GM18499 (cell line): ENCODE results near the gene DMRTC2.

Experiments
- ATAC-seq: cut with Tn5 transposase; IDR thresholded peaks from one replicate; pipeline ENCODE4 v1.9.1; 2021; ENCODE audit warnings: moderate number of reproducible peaks; ENCODE audit not compliant: insufficient read depth, unreplicated experiment

DMRTC2 gene

DNA sequence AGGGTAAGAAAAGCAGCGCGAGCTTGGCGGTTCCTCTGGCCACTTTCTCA is at the start of gene DMRTC2:
TSS of gene DMRTC2 (plus strand) at position 42 of the 50 bp plus-strand sequence. CDS start 2,387 bp downstream, outside the sequence.
- ATAC-seq: no peak

DNA sequence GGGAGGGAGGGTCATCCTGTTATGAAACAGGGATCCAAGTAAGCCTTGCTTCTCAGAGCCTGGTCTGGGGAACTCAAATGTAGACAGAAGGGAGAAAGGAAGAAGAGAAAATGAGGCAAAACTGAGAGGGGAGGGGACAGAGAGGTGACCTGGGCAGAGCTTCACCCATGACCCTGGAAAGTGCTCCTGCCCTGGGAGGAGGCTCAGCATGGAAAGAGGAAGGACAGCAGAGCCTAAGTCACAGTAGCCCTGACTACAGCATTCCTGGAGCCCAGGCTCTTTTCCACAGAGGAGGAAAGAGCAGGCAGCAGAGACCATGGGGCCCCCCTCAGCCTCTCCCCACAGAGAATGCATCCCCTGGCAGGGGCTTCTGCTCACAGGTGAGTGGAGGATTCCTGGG is 48.5 kb upstream of the DMRTC2 start, which contains the start of gene CEACAM3:
TSS of gene CEACAM3 (plus strand) at position 226 of the 400 bp plus-strand sequence. CDS start at position 317, 91 bp downstream.
- ATAC-seq: no peak

DNA sequence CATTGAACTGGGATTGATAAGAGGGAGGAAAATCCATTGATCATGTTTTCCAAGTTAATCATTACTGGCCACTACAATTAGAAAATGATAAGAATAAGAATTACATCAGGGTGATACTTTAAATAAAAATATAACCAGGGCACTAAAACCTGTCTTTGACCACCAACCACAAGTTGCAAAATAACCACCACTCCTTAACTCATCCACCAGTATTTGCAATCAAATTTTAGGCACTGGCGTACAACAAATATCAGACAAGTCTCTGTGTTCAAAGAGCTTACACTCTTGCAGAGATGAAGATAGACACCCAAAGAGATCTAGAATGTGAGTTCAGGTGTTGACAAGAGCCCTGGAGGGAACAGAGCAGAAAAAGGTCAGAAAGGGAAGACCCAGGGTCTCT is 47.9 kb upstream of the DMRTC2 start:
- no peak for ATAC-seq

DNA sequence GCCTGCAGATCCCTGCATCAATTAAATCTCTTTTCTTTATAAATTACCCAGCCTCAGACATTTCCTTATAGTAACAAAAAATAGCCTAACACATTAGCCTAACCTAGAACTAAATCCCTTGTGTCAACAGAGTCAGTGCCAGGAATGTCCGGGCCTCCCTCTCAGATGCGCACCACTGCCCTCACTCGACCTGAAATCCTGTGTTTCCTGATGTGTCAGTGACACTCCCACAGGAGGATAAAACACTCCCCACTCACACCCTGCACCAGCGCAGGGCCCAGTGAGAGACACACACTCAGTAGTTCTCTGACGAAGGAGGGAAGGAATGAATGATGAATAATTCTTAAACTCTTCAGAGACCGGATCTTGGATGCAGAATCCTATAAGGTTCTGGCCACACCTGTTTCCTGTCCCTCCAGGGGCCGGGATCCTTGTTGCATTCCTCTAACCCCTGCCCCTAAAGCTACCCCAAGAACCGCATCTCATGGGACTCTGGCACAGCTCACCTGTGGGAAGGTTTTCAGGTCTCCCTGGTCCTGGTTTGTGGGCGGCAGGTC is 45.3 kb upstream of the DMRTC2 start:
- ATAC-seq: no peak

DNA sequence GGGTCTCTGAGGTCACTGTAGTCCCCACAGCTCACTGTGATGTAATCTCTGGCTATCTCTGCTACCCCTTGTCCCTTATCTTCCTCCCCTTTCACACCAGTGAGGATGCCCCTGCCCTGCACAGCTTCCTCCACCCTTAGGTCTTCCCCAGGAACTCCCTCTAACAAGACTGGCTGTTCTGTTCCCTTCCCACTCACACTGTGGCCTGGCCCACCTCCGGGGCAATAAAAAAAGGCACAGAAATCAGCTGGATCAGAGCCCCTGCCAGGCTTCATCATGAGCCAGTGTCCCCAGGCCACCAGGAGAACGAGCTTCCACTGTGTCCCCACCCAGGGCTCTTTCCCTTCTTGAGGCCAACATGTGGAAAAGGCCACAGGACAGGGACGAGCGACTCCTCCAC is 43.8 kb upstream of the DMRTC2 start:
- ATAC-seq: no peak

DNA sequence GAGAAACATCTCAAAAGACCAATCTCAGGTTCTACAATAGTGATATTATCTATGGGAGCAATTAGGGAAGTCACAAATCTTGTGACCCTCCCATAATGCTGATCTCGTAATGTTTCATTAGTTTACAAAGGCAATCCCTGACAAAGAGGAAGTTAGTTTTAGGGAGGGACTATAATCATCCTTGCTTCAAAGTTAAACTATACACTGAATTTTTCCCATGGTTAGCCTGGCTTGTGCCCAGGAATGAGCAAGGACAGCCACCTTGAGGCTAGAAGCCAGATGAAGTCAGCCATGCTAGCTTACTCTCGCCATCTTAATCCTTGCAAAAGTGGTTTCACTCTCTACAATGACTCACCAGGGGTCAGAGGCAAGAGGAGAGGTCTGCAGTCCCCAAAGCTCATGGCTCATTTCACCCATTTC is 43.0 kb upstream of the DMRTC2 start:
- ATAC-seq: no peak

DNA sequence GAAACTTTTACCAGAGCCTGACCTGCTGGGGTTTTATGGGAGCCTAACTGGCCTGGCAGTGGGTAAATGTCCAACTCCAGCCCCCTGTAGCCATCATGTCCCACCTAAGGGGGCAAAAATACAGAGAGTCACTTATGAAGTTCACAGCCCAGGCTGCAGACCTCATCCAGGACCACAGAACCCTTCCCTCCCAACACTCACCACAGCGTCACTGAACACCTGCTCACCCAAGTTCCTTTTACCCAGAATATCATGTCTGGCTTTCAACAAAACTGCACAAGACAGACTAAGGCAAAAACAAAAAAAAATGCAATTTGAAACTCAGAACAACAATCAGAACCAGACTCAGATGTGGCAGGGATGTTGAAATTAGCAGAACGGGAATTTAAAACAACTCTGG is 42.1 kb upstream of the DMRTC2 start:
- ATAC-seq: no peak

DNA sequence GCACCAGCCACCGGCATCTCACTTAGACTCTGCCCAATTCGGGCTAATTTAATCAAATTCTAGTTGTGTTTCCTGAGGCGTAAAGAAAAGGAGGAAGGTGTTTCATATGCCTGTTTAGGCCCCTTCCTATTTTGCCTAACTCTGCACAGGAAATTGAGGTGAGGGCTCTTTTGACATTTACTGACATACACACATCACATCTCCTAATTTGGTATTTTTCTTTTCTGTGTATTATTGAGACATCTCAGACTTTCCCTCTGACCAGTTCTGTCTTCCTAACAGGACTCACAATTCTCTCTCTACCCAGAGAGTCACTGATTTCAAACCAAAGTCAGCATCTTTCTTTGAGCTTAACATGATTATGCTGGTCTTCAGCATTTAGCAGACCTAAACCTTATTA is 40.5 kb upstream of the DMRTC2 start:
- ATAC-seq: no peak

DNA sequence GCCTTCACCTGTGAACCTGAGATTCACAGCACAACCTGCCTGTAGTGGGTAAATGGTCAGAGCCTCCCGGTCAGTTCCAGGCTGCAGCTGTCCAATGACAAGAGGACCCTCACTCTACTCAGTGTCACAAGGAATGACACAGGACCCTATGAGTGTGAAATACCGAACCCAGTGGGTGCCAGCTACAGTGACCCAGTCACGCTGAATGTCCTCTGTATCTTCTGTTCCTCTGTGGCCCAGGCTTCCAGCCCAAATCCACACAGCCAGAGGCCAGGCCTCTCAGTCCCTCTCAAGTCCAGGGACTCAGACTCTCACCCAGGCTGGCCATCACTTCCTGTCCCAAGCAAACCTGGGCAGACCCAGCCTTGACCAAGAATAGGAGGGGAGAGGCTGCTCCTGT is 37.7 kb upstream of the DMRTC2 start:
- ATAC-seq: no peak

DNA sequence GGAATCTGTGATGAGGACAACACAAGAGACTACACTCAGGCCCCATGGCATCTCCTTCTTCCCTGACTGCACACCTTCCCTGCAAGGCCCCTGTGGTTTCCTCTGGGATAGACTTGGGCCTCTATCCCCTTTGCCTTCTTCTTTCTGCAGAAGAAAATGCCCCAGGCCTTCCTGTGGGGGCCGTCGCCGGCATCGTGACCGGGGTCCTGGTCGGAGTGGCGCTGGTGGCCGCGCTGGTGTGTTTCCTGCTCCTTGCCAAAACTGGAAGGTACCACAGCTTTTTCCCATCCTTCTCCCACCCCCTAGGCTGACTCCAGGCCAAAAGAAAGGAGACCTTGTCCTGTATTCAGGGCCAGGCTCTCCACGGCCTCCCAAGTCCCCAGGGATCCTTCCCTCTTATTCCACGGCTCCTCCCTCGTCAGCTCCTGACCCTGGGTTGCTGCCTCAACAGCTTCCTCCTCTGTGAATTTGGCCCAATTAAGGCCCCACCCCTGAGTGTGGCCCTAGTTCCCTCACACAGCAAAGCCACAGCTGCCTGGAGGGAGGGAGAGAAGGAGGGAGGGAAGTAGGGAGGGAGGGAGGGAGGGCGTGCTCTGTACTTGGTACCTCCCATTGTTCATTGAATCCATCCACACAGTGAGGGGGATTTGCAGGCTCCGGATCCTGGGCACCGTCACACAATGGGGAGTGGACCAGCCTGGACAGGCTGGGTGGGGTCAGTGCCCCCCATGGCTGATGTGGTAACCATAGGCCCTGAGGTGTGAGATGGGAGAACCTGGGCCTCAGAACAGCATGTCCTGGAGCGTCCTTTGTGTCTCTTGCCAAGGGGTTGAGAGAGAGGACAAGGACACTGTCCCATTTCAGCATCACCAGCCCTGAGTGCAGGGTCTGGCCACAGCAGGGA is 35.9 kb upstream of the DMRTC2 start:
- ATAC-seq: no peak

DNA sequence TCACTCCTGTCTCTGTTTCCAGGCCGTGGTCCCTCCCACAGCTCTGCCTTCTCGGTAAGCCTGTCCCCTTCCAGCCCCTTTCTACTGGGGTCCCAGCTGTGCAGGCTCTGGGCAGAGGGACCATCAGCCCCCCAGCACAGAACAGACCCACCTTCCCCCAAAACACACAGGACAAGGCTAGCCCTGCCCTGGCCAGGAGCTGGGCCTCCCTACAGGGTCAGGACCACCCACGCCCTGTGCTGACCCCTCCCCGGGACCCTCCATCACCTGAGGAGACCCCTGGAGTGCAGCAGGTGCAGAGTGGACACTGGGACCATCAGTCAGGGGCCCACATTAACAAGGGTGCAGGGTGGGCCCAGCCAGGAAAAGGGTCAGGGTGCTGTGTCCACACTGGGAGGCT is 34.5 kb upstream of the DMRTC2 start:
- no peak for ATAC-seq

DNA sequence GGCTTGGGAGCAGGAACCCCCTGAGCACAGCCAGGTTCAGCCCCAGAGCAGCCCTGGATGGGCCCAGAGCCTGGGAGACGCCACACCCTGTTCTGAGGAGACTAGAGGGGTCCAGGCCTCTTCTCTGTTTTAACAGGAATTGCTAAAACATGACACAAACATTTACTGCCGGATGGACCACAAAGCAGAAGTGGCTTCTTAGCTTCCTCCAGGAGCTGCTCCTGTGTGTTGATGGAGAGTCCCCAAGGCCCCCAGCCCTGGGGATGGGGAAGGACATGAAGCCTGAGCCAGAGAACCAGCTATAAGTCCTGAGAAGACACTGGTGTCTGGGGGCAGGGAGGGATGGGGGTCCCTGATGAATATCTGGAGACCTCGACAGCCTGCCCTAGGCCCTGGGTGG is 33.8 kb upstream of the DMRTC2 start:
- ATAC-seq: no peak

DNA sequence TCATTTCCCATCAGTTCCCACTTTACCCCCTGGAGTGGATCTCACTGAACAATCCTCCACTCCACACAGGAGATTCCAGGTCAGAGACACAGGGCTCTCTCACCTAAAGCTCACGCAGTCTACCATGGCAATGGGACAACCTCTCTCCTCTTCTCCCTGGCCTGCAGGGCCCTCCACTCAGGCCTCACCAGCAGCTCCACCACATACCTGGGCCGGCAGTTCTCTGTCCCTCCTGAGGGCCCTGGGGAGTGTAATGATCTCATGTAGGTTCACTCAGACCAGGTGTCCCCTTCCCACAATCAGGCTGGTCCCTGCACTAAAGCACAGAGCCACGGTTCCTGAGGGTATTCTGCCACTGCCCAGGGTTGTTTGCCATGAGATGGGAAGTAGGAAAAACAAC is 32.9 kb upstream of the DMRTC2 start:
- ATAC-seq: no peak

DNA sequence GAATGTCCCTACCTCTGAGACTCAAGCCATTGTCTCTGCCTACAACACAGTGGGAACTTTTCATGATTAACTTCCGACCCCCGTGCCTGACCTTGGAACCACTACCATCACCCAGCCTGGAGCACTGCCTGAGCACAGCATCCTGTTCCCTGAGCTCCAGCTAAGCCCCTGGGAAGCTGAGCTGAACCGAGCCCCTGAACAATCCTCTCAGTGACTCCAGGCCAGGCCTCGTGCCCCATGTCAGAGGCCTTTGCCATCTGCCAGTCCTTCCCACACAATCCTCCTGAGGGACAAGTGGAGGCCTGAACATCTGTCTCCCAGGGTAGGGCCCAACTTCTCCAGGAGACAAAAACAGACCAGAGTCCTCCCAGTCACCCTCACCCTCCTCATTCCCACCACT is 30.9 kb upstream of the DMRTC2 start:
- no peak for ATAC-seq

DNA sequence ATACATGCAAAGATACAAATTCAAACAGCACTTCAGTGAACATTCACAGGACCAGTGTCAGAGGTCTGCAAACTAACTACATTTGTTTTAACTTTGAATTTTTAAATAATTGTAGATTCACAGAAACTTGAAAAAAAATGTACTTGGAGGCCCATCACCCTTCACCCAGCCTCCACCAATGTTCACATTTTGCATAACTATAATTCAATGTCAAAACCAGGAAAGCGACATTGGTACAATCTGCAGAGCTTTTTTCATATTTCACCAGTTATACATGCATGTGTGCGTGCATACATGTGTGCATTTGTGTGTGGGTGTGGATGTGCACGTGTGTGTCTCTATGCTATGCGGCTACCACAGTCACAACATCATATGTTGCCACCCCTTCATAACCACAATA is 29.5 kb upstream of the DMRTC2 start:
- ATAC-seq: no peak

DNA sequence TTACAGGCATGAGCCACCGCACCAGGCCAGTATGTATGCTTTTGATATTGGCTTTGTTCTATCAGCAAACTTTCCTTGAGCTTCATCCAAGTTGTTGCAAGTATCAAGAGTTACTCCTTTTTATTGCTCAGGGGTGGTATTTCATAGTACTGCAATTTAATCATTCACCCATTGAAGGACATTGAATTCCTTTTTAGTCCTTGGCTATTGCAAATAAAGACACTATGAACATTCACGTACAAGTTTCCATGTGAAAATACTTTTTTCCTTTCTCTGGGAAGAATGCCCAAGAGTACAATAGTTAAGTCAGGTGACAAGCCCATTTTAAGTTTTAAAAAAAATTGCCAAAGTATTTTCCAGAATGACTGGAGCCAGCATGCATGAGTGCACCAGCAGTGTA is 28.1 kb upstream of the DMRTC2 start:
- no peak for ATAC-seq

DNA sequence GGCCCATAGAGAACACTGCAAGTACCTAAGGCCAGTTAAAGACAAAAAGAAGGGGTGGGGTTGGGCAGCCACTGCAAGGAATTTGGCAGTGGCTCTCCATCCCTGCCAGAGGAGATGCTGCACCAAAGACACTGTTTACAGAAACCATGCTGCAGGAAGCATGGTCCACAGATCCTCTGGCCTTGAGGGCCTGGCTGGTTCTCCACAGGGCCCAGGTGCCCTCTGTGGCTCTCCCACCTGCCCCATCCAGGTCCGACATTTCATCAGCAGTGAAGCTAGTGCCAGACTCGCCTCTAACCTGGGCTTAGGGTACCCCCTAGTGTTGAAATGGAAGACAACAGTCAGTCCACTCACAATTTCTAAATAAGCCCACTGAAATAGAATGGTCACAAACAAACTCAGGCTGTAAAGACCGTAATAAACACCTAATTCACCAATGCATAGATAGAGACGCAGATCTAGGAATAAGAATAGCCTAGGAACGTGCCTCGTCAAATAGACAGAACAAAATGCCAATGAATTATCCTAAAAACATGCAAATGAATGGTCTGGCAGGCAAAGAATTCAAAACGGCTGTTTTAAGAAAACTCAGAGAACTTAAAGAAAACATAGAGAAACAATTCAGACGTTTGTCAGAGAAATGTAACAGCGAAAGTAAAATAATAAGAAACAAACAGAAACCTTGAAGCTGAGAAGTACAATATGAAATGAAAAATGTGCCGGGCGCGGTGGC is 23.7 kb upstream of the DMRTC2 start:
- ATAC-seq: no peak

DNA sequence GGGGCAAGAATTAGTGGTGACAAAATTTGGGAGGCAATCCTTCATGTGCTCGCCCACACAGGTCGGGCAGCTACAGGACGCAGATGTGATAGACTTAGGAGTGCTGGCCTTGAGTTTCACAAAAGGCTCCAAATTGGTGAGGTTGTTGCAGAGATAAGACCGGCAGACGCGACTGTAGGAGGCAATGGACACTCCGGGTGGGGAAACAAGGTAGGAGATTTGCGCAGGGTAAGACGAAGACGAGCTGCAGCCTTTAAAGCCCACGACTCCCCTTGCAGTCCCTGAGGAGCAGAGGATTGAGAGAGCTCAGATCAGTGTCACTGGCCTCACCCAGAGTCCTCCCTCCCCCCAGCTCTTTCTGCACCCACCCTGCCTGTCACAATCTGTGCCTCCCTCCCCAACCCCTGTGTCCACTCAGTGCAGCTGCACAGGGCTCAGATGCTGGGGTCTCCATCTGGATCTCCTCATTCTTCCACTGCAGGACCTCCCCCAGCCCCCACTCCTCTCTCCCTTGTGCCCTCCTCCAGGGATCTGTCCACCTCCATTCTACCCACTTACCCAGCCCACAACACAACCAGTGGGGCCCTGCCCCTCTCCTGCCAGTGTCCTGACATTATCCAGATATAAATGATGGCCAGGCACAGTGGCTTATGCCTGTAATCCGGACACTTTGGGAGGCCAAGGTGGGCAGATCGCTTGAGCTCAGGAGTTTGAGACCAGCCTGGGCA is 6.7 kb upstream of the DMRTC2 start:
- no peak for ATAC-seq

DNA sequence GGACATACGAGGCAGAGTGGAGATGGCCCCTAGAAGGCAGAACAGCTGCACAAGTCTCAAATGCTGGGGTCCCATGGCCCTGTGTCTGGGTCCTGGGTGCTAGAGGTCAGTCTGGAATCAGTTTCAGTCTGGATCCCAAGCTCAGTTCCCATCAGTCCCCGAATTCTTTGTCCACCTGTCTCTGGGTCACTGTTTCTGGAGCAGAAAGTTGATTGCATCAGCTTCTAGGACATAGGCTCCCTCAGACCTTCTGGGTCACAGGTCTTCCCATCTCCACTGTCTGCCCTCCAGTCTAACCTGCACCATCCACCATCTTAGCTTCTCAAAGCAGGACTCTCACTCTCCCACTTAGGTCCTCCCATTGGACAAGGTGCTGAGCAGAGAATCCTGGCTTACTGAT is 5.6 kb upstream of the DMRTC2 start:
- ATAC-seq: no peak

DNA sequence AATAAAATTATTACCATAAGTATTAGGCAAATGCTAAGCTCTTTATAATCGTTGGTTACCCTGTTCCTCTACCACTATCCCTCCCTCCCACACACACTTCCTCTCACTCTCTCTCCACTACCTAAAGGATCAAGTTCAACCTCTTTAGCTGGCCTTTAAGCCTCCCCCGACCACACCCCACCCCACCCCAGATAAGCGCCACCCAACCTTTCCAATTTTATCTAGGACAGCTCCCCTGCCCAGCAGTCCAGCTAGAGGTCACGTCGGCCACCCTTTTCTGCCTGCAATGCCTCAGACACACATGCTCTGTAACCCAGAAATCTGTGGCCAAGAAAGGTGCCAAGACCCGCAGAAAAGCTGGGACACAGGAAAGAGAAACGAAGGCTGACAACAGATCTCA is 1.5 kb upstream of the DMRTC2 start:
- ATAC-seq: no peak

DNA sequence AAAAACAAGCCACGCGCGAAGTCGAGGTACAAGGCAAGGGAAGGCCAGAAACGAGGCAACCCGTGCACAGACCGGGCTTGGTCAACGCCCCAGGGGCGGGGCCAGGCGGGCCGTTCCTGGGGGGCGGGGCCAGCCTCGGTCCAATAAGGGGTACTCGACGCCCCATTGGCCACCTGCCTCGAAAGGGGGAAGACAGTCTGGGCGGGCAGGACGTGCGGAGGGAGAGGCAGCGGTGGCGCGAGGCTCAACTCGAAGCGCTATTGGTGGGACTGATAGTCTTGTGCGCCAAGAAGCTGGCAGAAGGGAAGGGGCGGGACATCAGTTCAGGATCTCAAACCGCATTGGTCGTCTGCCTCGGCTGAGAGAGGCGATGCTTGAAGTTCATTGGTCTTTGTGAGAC is 241 bp upstream of the DMRTC2 start, which contains the start of gene LYPD4:
TSS of gene LYPD4 (minus strand) at position 83 of the 400 bp plus-strand sequence. CDS start 5,398 bp downstream, outside the sequence.
- ATAC-seq: no peak
